ENCODE data around the gene MAB21L4.

Gene MAB21L4

DNA sequence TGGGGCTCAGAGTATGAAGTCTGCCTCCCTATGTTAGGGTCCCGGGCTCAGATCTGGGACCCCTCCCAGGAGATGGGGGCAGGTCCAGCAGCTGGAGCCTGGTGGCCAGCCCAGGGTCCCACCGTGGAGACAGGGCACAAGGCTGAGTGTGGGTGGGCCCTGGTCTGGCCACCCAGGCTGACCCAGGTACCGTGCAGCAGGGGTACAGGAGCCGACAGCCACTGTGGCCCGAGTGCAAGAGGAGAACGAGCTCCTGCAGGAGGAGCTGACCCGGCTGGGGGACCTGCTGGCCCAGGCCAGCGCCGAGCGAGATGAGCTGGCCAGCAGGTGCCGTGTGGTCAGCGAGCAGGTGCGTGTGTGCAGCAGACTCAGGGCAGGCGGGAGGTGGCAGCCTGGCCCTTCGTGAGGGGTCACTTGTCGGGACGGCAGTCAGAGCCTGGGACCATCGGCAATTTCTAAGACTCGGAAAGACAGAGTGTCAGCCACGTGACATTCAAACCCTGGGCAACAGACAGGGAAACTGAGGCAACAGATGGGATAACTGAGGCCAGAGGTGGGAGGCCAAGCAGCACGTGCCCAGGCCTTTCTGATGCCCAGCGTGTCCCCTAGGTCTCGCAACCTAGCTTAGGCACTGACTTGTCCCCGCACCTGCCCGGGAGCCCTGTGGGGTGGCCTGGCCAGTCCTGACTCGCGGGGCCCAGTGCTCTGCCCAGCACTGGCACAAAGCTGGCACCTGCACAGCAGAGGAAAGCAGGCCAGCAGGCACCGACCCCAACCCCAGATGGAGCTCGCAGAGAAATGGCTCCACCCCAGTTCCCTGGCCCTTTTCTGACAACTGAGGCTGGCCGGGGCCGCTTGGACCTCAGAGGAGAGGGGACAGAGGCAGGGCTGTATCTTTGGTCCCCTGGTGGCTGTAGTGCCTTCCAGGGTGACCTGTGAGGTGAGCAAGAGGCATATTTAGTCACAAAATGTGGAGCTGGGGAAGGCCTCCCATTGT, 24.1 kb upstream of the MAB21L4 start:
- no peaks in the 10 kb centered on the region for H3K9me3 ChIP-seq (ENCODE audit: control insufficient read depth, insufficient read depth, low read length)
- H3K27me3 ChIP-seq (ENCODE audit: control insufficient read depth, low read length): peaks cover 8% of the 10 kb centered on the region
- H3K27ac ChIP-seq (ENCODE audit: low read depth, low read length): no peak overlapping the region
- no peaks in the 10 kb centered on the region for H4K20me1 ChIP-seq (ENCODE audit: control insufficient read depth, insufficient read depth, low read depth, low read length)
- no peak overlapping the region for H3K4me2 ChIP-seq (ENCODE audit: low read length)
- H3K36me3 ChIP-seq (ENCODE audit: control insufficient read depth, low read length): no peaks in the 10 kb centered on the region
- H3K4me3 ChIP-seq (ENCODE audit: low read length): no peak overlapping the region
- H3K79me2 ChIP-seq (ENCODE audit: control insufficient read depth, low read length): no peaks in the 10 kb centered on the region
- H3K9me2 ChIP-seq (replicated peaks; ENCODE audit: control insufficient read depth, low read length): no peaks in the 10 kb centered on the region
- TF ChIP-seq EZH2phosphoT487 (IDR thresholded peaks at IDR 0.05; ENCODE audit: borderline replicate concordance, low read length) (no peak), CTCF (IDR thresholded peaks at IDR 0.05; ENCODE audit: low read depth, low read length, poor library complexity, severe bottlenecking) (no peak)
- no peaks in the 10 kb centered on the region for H3F3A ChIP-seq (ENCODE audit: control insufficient read depth, insufficient read depth)
- no peaks in the 10 kb centered on the region; the same call in 1 of the 2 replicates for H3K4me1 ChIP-seq (ENCODE audit: control insufficient read depth, low read length)

- Histone ChIP-seq H3K27ac (ENCODE audit: low read depth, low read length) (no peak overlapping the region), H4K20me1 (ENCODE audit: control insufficient read depth, insufficient read depth, low read depth, low read length) (no peaks in the 10 kb centered on the region), H3K4me2 (ENCODE audit: low read length) (no peak overlapping the region), H3K36me3 (ENCODE audit: control insufficient read depth, low read length) (no peaks in the 10 kb centered on the region), H3K9me2 (replicated peaks; ENCODE audit: control insufficient read depth, low read length) (no peaks in the 10 kb centered on the region), H3K27me3 (ENCODE audit: control insufficient read depth, low read length) (peaks cover 8% of the 10 kb centered on the region), H3K79me2 (ENCODE audit: control insufficient read depth, low read length) (no peaks in the 10 kb centered on the region), H3K4me3 (ENCODE audit: low read length) (no peak overlapping the region), H3K4me1 (ENCODE audit: control insufficient read depth, low read length) (no peaks in the 10 kb centered on the region; the same call in 1 of the 2 replicates), H3F3A (ENCODE audit: control insufficient read depth, insufficient read depth) (no peaks in the 10 kb centered on the region), H3K9me3 (ENCODE audit: control insufficient read depth, insufficient read depth, low read length) (no peaks in the 10 kb centered on the region)
- TF ChIP-seq CTCF (IDR thresholded peaks at IDR 0.05; ENCODE audit: low read depth, low read length, poor library complexity, severe bottlenecking) (no peak), EZH2phosphoT487 (IDR thresholded peaks at IDR 0.05; ENCODE audit: borderline replicate concordance, low read length) (no peak)
Observed at GRCh38 chr2:240919161-240919781, 23.3 kb upstream of the MAB21L4 start.

- Histone ChIP-seq H3K9me3 (ENCODE audit: control insufficient read depth, insufficient read depth, low read length) (no peaks in the 10 kb centered on the region), H3K4me1 (ENCODE audit: control insufficient read depth, low read length) (no peaks in the 10 kb centered on the region; the same call in 1 of the 2 replicates), H3K4me3 (ENCODE audit: low read length) (no peak overlapping the region), H3F3A (ENCODE audit: control insufficient read depth, insufficient read depth) (no peaks in the 10 kb centered on the region), H3K27ac (ENCODE audit: low read depth, low read length) (no peak overlapping the region), H3K27me3 (ENCODE audit: control insufficient read depth, low read length) (peaks cover 8% of the 10 kb centered on the region), H3K4me2 (ENCODE audit: low read length) (no peak overlapping the region), H3K36me3 (ENCODE audit: control insufficient read depth, low read length) (no peaks in the 10 kb centered on the region), H4K20me1 (ENCODE audit: control insufficient read depth, insufficient read depth, low read depth, low read length) (no peaks in the 10 kb centered on the region), H3K79me2 (ENCODE audit: control insufficient read depth, low read length) (no peaks in the 10 kb centered on the region), H3K9me2 (replicated peaks; ENCODE audit: control insufficient read depth, low read length) (no peaks in the 10 kb centered on the region)
- TF ChIP-seq CTCF (IDR thresholded peaks at IDR 0.05; ENCODE audit: low read depth, low read length, poor library complexity, severe bottlenecking) (no peak), EZH2phosphoT487 (IDR thresholded peaks at IDR 0.05; ENCODE audit: borderline replicate concordance, low read length) (no peak)
Observed at GRCh38 chr2:240918258-240919091, 22.5 kb upstream of the MAB21L4 start.

Data from DOHH2 (cell line).